ENCODE data around the gene PMEPA1.

The PMEPA1 gene

DNA sequence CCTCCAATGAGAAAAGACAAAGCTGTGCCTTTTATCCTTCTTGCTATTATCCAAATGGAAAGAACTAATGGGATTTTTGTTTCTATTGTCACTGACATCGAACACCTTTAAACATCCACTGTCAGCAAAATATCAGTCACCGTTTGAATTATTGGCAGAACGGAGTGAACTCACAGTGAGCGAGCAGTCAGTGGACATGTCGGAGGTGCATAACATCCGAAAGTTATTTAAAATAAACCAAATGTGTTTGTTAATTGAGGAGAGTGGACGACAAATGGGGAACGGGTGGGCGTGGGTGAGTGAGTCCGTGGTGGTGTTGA lies 38.8 kb downstream of the PMEPA1 start:
- TF ChIP-seq, protein P1, sequence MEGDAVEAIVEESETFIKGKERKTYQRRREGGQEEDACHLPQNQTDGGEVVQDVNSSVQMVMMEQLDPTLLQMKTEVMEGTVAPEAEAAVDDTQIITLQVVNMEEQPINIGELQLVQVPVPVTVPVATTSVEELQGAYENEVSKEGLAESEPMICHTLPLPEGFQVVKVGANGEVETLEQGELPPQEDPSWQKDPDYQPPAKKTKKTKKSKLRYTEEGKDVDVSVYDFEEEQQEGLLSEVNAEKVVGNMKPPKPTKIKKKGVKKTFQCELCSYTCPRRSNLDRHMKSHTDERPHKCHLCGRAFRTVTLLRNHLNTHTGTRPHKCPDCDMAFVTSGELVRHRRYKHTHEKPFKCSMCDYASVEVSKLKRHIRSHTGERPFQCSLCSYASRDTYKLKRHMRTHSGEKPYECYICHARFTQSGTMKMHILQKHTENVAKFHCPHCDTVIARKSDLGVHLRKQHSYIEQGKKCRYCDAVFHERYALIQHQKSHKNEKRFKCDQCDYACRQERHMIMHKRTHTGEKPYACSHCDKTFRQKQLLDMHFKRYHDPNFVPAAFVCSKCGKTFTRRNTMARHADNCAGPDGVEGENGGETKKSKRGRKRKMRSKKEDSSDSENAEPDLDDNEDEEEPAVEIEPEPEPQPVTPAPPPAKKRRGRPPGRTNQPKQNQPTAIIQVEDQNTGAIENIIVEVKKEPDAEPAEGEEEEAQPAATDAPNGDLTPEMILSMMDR (IDR thresholded peaks at IDR 0.05; ENCODE audit: borderline replicate concordance, control extremely low read depth, extremely low read depth, insufficient read depth, missing control alignments): no peak
- in situ Hi-C loops (cut with MboI; ENCODE audit: low sequenced_read_pairs, unreplicated experiment): loop anchor here (25.0 kb wide), 1 partner anchor 416 kb away; no protein-coding TSS in a partner anchor
- DNase-seq (ENCODE audit: low spot score): no peak

DNA sequence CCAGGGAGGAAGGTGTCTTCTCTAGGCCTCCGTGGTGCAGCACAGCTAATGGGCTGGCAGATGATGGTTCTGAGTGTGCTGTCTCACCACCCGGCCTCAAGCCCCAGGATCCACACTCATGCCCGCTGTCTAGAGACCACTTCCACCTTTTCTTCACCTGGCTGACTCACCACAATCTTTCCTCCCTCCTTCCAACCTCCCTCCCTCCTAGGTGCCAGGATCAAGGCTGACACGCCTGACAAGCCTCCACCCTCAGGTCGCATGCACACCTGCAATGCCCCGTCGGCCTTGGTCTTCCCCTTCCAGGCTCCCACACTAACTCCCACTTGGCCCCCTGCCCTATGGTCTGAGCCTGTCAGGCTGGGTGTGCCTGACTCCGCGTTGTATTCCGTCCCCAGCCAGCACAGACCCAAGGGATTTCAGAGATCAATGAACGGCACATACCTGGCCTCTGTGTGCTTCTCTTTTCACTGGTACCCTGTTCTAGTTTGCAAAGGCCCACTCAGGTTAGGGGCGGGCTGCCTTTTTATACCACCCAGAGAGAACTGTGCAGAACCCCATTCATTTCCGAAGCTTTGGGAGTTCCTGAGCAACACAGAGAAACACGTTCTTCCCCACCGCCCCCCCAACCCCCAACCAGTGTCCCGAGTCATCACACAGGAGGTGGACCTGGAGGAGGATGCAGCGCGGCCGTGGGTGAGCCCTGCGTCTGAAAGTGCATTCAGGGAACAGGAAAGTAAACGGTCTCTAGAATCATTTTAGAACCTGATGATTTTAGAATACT lies 39.3 kb downstream of the PMEPA1 start:
- in situ Hi-C loops (cut with MboI; ENCODE audit: low sequenced_read_pairs, unreplicated experiment): loop anchor here (25.0 kb wide), 1 partner anchor 417 kb away; no protein-coding TSS in a partner anchor
- DNase-seq (ENCODE audit: low spot score): no peak

GRCh38 chr20:57669632-57670031 lies 40.2 kb downstream of the PMEPA1 start:
- in situ Hi-C loops (cut with MboI; ENCODE audit: low sequenced_read_pairs, unreplicated experiment): loop anchor here (25.0 kb wide), 1 partner anchor 418 kb away; no protein-coding TSS in a partner anchor
- no peak for DNase-seq (ENCODE audit: low spot score)
- TF ChIP-seq, protein P1 (IDR thresholded peaks at IDR 0.05; ENCODE audit: borderline replicate concordance, control extremely low read depth, extremely low read depth, insufficient read depth, missing control alignments): no peak

More for the DNA sequence above, 39.3 kb downstream of the PMEPA1 start:
- TF ChIP-seq, protein P1 (IDR thresholded peaks at IDR 0.05; ENCODE audit: borderline replicate concordance, control extremely low read depth, extremely low read depth, insufficient read depth, missing control alignments): no peak

GRCh38 chr20:57667924-57668782 lies 41.7 kb downstream of the PMEPA1 start:
- no peak for DNase-seq (ENCODE audit: low spot score)
- TF ChIP-seq, protein P1 (IDR thresholded peaks at IDR 0.05; ENCODE audit: borderline replicate concordance, control extremely low read depth, extremely low read depth, insufficient read depth, missing control alignments): no peak
- in situ Hi-C loops (cut with MboI; ENCODE audit: low sequenced_read_pairs, unreplicated experiment): loop anchor here (25.0 kb wide), 1 partner anchor 419 kb away; no protein-coding TSS in a partner anchor

- DNase-seq (ENCODE audit: low spot score): no peak
- in situ Hi-C loops (cut with MboI; ENCODE audit: low sequenced_read_pairs, unreplicated experiment): loop anchor here (25.0 kb wide), 1 partner anchor 420 kb away; no protein-coding TSS in a partner anchor
- TF ChIP-seq, protein P1 (IDR thresholded peaks at IDR 0.05; ENCODE audit: borderline replicate concordance, control extremely low read depth, extremely low read depth, insufficient read depth, missing control alignments): no peak
These were observed 42.4 kb downstream of the PMEPA1 start for GRCh38 chr20:57667388-57667787.

- TF ChIP-seq, protein P1 (IDR thresholded peaks at IDR 0.05; ENCODE audit: borderline replicate concordance, control extremely low read depth, extremely low read depth, insufficient read depth, missing control alignments): no peak
- DNase-seq (ENCODE audit: low spot score): no peak
- in situ Hi-C loops (cut with MboI; ENCODE audit: low sequenced_read_pairs, unreplicated experiment): loop anchor here (25.0 kb wide), 1 partner anchor 421 kb away; no protein-coding TSS in a partner anchor
These were observed 43.0 kb downstream of the PMEPA1 start for GRCh38 chr20:57666834-57667157.

Data from GM13976 (cell line).